Measurements from ENCODE around the gene PEF1.

- TF ChIP-seq, protein P1, sequence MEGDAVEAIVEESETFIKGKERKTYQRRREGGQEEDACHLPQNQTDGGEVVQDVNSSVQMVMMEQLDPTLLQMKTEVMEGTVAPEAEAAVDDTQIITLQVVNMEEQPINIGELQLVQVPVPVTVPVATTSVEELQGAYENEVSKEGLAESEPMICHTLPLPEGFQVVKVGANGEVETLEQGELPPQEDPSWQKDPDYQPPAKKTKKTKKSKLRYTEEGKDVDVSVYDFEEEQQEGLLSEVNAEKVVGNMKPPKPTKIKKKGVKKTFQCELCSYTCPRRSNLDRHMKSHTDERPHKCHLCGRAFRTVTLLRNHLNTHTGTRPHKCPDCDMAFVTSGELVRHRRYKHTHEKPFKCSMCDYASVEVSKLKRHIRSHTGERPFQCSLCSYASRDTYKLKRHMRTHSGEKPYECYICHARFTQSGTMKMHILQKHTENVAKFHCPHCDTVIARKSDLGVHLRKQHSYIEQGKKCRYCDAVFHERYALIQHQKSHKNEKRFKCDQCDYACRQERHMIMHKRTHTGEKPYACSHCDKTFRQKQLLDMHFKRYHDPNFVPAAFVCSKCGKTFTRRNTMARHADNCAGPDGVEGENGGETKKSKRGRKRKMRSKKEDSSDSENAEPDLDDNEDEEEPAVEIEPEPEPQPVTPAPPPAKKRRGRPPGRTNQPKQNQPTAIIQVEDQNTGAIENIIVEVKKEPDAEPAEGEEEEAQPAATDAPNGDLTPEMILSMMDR (IDR thresholded peaks at IDR 0.05), result no peak
- TF ChIP-seq POLR2A (IDR thresholded peaks at IDR 0.05) (no peak), EP300 (IDR thresholded peaks at IDR 0.05) (no peak), POLR2AphosphoS5 (IDR thresholded peaks at IDR 0.05) (no peak)
Measured at GRCh38 chr1:31639543-31639942, 5.1 kb downstream of the PEF1 start.

Measured in suprapubic skin (tissue), 4 donors.